Epidermal melanocyte (primary cell): ENCODE results near the gene HTR3A.
A peak's percentile ranks its signal among the peaks of the same experiment; 100 is the strongest.

Experiments used
- DNase-seq: peaks from one replicate; pipeline ENCODE4 v3.0.0; 2011; ENCODE audit warnings: low spot score; ENCODE audit not compliant: insufficient read length

The HTR3A gene

GRCh38 chr11:113977701-113978100 is 2.8 kb downstream of the HTR3A start:
- no peak for DNase-seq

DNA sequence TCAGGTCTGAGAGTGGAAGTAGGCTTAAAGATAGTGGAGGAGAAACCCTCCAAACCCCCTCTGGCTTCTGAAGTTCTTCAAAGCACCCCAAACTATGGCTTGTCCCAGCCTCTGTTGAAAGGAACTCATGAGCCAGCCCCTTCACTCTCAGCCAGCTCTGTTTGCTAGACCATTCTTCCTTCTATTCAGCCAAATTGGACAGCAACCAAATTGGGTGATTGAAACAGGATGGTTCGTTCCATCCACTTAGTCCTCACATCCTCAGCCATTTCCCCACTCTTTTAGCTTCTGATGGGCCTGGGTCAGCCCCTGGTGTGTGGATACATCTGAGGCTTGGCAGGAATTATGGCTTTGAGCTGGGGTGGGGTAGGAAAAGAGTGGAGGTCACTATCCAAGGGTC is 4.5 kb downstream of the HTR3A start:
- no peak for DNase-seq

- DNase-seq = no peak
Measured at GRCh38 chr11:113980785-113981184, 5.9 kb downstream of the HTR3A start.

DNA sequence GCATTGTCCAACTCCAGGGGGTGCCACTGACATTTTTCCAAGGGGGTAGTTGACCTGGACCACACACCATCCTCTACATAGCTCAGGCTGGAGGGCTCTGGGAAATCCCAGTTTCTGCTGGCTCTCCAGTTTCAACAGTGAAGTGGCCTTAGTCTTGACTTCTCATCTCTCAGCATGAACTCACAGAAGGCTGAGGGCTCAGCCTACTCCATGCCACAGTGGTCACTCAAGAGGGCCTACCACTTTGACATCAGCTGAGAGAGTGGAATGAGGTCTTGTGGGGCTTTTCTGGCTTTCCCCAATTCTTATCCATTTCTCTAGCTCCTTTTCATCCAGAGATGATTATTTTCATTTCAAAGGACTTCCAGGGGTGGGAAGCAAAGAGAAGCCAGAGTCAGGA is 7.4 kb downstream of the HTR3A start:
- DNase-seq = no peak

DNA sequence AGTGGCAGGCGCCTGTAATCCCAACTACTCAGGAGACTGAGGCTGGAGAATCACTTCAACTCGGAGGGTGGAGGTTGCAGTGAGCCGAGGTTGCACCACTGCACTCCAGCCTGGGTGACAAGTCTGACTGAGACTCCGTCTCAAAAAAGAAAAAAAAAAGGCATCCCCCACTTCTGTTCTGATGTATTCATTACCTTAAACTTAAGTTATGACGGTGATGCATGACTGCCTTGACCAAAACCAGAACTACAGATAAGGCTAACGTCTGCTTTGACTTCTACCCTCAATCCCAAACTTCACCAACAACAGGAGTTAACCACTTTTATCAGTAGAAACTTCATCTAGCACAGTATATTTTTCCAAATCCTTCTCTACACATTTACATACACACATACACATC is 9.9 kb downstream of the HTR3A start:
- no peak for DNase-seq

DNA sequence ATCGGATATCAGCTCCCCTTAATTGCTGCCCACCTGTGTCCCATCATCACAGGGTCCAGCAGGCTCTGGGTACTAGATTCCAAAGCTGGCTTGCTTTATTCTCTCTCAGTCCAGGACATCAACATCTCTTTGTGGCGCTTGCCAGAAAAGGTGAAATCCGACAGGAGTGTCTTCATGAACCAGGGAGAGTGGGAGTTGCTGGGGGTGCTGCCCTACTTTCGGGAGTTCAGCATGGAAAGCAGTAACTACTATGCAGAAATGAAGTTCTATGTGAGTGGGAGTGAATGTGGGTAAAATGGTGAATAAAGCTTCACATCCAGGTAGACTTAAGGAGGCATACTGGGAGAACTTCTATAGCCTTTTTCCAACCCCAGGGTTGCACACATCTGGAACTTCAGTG is 11.0 kb downstream of the HTR3A start:
- DNase-seq = no peak

GRCh38 chr11:113986351-113987140 is 11.6 kb downstream of the HTR3A start:
- no peak for DNase-seq

GRCh38 chr11:113989381-113989780 is 14.5 kb downstream of the HTR3A start:
- no peak for DNase-seq

DNA sequence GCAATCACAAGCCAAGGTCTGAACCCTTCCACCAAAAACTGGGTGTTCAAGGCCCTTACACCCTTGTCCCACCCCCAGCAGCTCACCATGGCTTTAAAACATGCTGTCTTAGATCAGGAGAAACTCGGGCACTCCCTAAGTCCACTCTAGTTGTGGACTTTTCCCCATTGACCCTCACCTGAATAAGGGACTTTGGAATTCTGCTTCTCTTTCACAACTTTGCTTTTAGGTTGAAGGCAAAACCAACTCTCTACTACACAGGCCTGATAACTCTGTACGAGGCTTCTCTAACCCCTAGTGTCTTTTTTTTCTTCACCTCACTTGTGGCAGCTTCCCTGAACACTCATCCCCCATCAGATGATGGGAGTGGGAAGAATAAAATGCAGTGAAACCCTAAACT is 15.0 kb downstream of the HTR3A start:
- DNase-seq = no peak

- DNase-seq = no peak
Measured at GRCh38 chr11:113991170-113991569, 16.3 kb downstream of the HTR3A start.

- no peak for DNase-seq
Measured at GRCh38 chr11:113991718-113992458, 17.0 kb downstream of the HTR3A start.

DNA sequence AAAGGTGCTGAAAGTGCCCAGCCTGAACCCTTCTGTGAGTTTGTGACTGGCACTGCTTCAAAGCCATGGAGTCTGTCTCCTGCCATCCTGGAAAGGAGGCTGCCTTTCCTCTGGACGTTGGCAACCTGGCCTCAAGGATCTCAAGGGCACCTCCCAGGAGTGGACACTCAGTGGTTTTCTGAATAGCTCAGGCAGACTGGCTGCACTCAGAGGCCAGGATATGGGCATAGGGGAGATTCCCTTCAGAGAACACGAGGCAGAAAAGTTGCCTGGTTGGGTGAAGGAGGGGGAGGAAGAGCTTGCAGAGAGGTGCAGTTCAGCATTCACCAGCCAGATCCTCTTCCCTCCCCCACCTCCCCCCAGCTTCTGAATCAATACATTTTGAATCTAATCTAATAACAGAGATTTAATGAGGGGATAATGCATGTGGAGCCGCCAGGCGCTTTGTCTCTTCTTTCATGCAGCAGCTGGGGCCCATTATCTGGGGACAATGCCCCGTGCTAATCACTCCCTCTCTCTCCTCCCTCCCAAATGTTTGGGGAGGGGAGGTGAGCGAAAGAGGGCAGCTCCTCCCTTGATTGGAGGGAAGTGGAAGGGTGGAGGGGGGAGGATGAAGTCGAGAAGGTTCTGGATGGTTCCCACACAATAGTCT is 17.7 kb downstream of the HTR3A start:
- DNase-seq = no peak

GRCh38 chr11:113994077-113994954 is 19.4 kb downstream of the HTR3A start:
- DNase-seq = peak; percentile 33

GRCh38 chr11:113997473-113997872 is 22.6 kb downstream of the HTR3A start:
- no peak for DNase-seq

DNA sequence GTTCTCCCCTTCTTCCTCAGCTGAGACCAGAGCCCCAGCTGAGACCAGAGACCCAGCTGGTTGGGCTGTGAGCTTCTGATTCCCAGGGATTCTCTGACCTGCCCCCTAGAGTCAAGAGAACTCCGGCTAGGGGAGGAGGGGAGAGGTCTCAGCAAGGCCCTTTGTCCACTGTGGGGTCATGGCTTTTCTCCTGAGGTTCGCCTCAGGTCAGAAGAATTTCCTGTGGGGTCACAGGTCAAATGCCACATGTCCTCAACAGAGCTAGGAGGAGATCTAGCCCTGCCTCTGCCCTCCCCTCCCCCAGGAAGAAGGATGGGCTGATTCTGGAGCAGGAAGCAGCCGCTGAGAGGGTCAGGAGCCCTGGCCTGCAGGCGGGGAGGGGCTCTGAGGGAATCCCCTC is 23.7 kb downstream of the HTR3A start:
- DNase-seq = no peak

DNA sequence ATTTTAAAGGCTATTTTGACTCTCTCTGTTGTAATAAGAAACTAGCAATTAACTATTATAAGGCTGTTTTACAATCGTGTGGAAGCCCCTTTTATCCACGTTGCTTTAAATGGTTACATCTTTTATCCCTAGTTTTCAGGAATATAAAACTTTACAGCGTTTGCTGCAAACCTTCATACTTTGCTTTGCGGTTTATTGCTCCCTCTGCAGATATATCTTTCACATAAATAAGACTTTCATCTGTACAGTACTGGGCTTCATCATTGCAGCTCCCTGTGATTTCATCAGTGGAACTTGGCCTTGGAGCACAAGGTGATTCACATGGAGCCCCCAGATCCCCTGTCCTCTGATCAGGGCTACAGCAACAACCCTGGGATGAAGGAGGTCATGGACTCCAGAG is 25.6 kb downstream of the HTR3A start:
- no peak for DNase-seq

GRCh38 chr11:114001416-114001815 is 26.5 kb downstream of the HTR3A start:
- DNase-seq = no peak

DNA sequence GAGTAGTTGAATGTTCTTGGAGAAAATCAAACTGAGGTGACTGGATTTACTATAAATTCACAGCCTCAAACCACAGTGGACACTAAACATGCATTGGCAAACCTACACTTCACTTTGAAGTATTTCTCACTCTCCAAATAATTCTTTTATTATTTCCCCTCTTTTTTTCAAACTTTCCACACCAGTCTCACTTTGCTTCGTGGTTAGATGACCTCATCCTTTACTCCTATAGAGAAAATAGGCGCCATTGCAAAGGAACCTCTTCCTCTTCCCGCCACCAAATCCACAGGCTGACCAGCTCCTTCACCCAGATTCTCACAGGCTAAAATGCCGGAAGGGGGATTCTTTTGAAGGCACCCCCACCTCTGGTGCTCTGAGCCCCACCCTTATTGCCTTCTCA is 33.4 kb downstream of the HTR3A start:
- no peak for DNase-seq

DNA sequence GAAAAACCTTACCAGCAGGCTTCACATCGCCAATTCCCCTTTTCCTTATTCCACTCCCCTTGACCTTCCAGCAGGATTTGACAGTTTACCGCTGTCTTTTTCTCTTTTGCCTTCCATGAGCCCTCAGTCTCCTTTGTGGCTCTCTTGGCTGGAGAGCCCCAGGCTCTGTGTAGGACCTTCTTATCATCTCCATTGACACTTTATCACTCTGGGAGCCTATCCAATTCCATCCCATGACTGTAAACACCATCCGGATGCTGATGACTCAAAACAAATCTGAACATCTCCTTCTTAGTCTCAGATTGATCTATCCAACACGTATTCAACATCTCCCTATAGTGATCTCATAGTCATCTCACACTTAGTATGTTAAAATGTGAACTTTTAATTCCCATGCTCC is 36.0 kb downstream of the HTR3A start:
- no peak for DNase-seq

GRCh38 chr11:114011443-114011842 is 36.5 kb downstream of the HTR3A start:
- DNase-seq = no peak

DNA sequence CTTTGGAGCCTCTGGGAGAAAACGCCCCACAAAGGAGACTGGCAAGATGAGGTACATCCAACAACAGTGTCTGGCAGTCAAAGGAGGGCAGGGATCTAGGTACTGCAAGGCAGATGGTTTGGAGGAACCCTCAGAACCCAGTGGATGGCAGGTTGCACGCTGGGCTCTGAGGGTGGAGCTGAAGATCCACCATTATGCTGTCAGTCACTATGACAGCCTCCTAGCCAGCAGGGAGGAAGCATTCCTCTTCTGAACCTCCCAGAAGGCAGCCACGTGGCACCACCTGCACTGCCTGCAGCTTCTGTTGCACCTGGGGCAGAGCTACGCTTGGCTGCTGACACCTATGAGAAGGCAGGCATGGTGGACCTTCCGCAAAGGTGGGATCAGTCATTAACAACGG is 40.2 kb downstream of the HTR3A start:
- DNase-seq = no peak
